ENCODE data around the gene AMBN.

DNA sequence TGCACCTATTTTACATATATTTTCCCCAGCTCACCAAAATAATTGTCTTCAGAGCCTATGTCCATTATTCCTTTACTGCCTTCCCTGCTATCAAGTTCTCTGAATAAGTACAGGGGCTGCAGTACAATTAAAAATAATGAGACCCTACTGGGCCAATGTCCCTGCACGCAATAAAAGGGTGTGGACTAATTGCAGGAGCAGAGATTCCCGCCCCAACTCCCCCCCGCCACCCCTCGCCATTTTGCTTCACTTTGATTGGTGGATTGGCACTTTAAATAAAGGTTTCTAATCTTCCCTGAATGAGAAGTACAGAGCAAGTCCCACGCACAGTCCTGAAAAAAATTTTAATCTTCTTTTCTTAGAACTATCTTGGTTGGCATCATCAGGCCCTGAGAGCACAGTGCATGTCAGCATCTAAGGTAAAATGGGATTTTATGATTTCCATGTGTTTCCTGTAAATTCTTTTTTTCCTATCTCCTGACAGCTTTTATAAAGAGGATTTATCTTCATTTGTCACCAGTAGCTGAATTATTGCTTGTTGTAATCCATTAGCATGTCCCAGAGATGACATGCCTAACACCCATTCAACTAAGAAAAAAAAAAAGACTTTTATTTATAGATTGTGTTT, at the start of gene AMBN:
- TF ChIP-seq EZH2 (IDR thresholded peaks at IDR 0.05; ENCODE audit: borderline replicate concordance, low read depth, low read length, severe bottlenecking) (no peak), MYC (IDR thresholded peaks at IDR 0.05; ENCODE audit: low read depth, low read length) (no peak), POLR2AphosphoS5 (IDR thresholded peaks at IDR 0.05; ENCODE audit: insufficient read depth, low read depth, low read length) (no peak)
- TF ChIP-seq, protein P1, sequence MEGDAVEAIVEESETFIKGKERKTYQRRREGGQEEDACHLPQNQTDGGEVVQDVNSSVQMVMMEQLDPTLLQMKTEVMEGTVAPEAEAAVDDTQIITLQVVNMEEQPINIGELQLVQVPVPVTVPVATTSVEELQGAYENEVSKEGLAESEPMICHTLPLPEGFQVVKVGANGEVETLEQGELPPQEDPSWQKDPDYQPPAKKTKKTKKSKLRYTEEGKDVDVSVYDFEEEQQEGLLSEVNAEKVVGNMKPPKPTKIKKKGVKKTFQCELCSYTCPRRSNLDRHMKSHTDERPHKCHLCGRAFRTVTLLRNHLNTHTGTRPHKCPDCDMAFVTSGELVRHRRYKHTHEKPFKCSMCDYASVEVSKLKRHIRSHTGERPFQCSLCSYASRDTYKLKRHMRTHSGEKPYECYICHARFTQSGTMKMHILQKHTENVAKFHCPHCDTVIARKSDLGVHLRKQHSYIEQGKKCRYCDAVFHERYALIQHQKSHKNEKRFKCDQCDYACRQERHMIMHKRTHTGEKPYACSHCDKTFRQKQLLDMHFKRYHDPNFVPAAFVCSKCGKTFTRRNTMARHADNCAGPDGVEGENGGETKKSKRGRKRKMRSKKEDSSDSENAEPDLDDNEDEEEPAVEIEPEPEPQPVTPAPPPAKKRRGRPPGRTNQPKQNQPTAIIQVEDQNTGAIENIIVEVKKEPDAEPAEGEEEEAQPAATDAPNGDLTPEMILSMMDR (IDR thresholded peaks at IDR 0.05; ENCODE audit: extremely low read depth in 1 of 2, insufficient read depth in 1 of 2, low read depth in 1 of 2, low read length in 2 of 2), result no peak
